Loucy (cell line): ENCODE data around the gene HERC5.

ENCODE experiments used
- EZH2phosphoT487 ChIP-seq: fragments of 200-600 bp; IDR thresholded peaks from 2 replicates; pipeline ENCODE4 v1.6.1; 2018; ENCODE audit warnings: antibody characterized with exemption, mild to moderate bottlenecking, moderate library complexity, borderline replicate concordance
- TF ChIP-seq, protein P1 (sequence below): fragments of 200-600 bp; sonication (generic); conservative IDR thresholded peaks from 2 replicates; pipeline ENCODE4 v1.5.1; 2014; ENCODE audit warnings: mild to moderate bottlenecking, antibody characterized with exemption, low read length

- TF ChIP-seq, protein P1, sequence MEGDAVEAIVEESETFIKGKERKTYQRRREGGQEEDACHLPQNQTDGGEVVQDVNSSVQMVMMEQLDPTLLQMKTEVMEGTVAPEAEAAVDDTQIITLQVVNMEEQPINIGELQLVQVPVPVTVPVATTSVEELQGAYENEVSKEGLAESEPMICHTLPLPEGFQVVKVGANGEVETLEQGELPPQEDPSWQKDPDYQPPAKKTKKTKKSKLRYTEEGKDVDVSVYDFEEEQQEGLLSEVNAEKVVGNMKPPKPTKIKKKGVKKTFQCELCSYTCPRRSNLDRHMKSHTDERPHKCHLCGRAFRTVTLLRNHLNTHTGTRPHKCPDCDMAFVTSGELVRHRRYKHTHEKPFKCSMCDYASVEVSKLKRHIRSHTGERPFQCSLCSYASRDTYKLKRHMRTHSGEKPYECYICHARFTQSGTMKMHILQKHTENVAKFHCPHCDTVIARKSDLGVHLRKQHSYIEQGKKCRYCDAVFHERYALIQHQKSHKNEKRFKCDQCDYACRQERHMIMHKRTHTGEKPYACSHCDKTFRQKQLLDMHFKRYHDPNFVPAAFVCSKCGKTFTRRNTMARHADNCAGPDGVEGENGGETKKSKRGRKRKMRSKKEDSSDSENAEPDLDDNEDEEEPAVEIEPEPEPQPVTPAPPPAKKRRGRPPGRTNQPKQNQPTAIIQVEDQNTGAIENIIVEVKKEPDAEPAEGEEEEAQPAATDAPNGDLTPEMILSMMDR: no peak
- no peak for TF ChIP-seq EZH2phosphoT487
Measured at GRCh38 chr4:88517825-88518224, 60.9 kb downstream of the HERC5 start.
